Transverse colon (tissue), 4 donors: ENCODE data around the gene IL15. TPM values are rescaled to one million over a fixed set of nuclear protein-coding genes. Genes with fewer than 3 reads are reported as not detected.
"Not testable (repeated sequence)": the region's sequence is repeated elsewhere in the genome, so short reads cannot be mapped to it uniquely, and the experiment has no call there.

ENCODE experiments used
- DNase-seq: peaks from one replicate; pipeline ENCODE4 v3.0.0-alpha.2; 2019
- H3K27ac ChIP-seq, 4 donors: fragments of 200-600 bp; sonication (generic); 2 replicates each; pipeline ENCODE4 v1.5.1; 2016 to 2018; ENCODE audit warnings: inconsistent platforms in 4 of 4
- H3K27me3 ChIP-seq: fragments of 200-600 bp; sonication (generic); 2 replicates; pipeline ENCODE4 v1.5.1; 2017; ENCODE audit warnings: inconsistent platforms
- H3K36me3 ChIP-seq, 4 donors: fragments of 200-600 bp; sonication (generic); 2 replicates each; pipeline ENCODE4 v1.5.1; 2017 to 2019; ENCODE audit warnings: inconsistent platforms in 4 of 4
- H3K4me1 ChIP-seq, 4 donors: fragments of 200-600 bp; sonication (generic); 2 replicates each; pipeline ENCODE4 v1.5.1; 2017 to 2020; ENCODE audit warnings: inconsistent platforms in 4 of 4
- H3K4me3 ChIP-seq, 4 donors: fragments of 200-600 bp; sonication (generic); 1 replicate in 1 of 4; 2 replicates in 3 of 4; pipeline versions ENCODE4 v1.5.1 to v1.6.1; 2017 to 2019; ENCODE audit warnings: inconsistent platforms in 4 of 4
- H3K9me3 ChIP-seq, 2 donors: fragments of 200-600 bp; sonication (generic); 2 replicates each; pipeline ENCODE4 v1.5.1; 2017 to 2019; ENCODE audit warnings: inconsistent platforms in 2 of 2
- EP300 ChIP-seq: sonication (generic); formaldehyde crosslinking; IDR thresholded peaks from one replicate; pipeline ENCODE4 v1.6.1; 2017; ENCODE audit warnings: antibody characterized with exemption, low read depth
- POLR2A ChIP-seq: fragments of 450-650 bp; IDR thresholded peaks from one replicate; pipeline ENCODE4 v1.6.1; 2016; ENCODE audit warnings: antibody characterized with exemption, mild to moderate bottlenecking, moderate library complexity
- POLR2AphosphoS5 ChIP-seq, 3 donors: sonication (generic); formaldehyde crosslinking; IDR thresholded peaks; one replicate each; pipeline ENCODE4 v1.6.1; 2016; ENCODE audit warnings: antibody characterized with exemption in 3 of 3
- WGBS, 2 donors: methylation state at CpG; one replicate each; pipeline ENCODE4 v1.1.5; 2018; ENCODE audit warnings: low coverage in 1 of 2; 5-methylcytosine and 5-hydroxymethylcytosine counted together
- in situ Hi-C, 4 donors: fragments of 200-750 bp; cut with MboI; loops; one replicate each; pipeline versions ENCODE4 v1.15.0 to v1.15.1; 2017; ENCODE audit warnings: low sequenced_read_pairs in 3 of 4, low pct_ligation_motif_present in 1 of 4, low pct_unique_long_range_greater_than_20kb in 1 of 4
- intact Hi-C: fragments of 100-400 bp; cut with DNase I; formaldehyde crosslinking; loops from one replicate; pipeline ENCODE4 v1.15.1; 2023; ENCODE audit warnings: low total_unique reads
- total RNA-seq, 4 donors: library from RNA; depleted of rRNA; stranded (reverse); fragments of >200 nt; gene quantifications; one replicate each; pipeline ENCODE4 v1.1.0, GENCODE V29; 2016
- TF ChIP-seq, protein P1 (sequence below), 5 experiments: fragments of 200-600 bp in 3 of 5; fragments of 450-650 bp in 2 of 5; sonication (generic) in 3 of 5; IDR thresholded peaks; 1 replicate in 2 of 5; 2 replicates in 3 of 5; pipeline ENCODE4 v1.5.1; 2016 to 2017; ENCODE audit warnings: antibody characterized with exemption in 5 of 5, inconsistent platforms in 3 of 5, mild to moderate bottlenecking in 2 of 5, moderate library complexity in 1 of 5

IL15 gene
- total RNA-seq, 4 donors from 2014 or later = 0.75 to 14.0 (median 5.2) TPM

DNA sequence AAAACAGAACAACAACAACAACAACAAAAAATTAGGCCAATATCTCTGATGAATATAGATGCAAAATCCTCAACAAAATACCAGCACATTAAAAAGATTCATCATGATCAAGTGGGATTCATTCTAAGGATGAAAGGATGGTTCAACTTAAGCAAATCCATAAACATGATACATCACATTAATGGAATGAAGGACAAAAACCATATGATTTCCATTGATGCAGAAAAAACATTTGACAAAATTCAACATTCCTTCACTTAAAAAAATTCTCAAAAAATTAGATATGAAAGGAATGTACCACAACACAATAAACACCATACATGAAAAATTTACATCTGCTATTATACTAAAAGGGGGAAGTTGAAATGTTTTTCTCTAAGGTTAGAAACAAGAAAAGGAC lies 103.3 kb downstream of the IL15 start:
- no peaks in the 10 kb centered on the region for H3K27me3 ChIP-seq
- peaks cover 0 to 10% of the 10 kb centered on the region in 2 donors for H3K9me3 ChIP-seq
- H3K4me1 ChIP-seq = no peaks in the 10 kb centered on the region
- in situ Hi-C loops = no loop called here
- DNase-seq = no peak
- TF ChIP-seq, protein P1, sequence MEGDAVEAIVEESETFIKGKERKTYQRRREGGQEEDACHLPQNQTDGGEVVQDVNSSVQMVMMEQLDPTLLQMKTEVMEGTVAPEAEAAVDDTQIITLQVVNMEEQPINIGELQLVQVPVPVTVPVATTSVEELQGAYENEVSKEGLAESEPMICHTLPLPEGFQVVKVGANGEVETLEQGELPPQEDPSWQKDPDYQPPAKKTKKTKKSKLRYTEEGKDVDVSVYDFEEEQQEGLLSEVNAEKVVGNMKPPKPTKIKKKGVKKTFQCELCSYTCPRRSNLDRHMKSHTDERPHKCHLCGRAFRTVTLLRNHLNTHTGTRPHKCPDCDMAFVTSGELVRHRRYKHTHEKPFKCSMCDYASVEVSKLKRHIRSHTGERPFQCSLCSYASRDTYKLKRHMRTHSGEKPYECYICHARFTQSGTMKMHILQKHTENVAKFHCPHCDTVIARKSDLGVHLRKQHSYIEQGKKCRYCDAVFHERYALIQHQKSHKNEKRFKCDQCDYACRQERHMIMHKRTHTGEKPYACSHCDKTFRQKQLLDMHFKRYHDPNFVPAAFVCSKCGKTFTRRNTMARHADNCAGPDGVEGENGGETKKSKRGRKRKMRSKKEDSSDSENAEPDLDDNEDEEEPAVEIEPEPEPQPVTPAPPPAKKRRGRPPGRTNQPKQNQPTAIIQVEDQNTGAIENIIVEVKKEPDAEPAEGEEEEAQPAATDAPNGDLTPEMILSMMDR (IDR thresholded peaks at IDR 0.05) = no peak
- TF ChIP-seq EP300 (no peak), POLR2A (no peak), POLR2AphosphoS5 (IDR thresholded peaks at IDR 0.05) (no peak)
- peaks cover 0 to 8% (median 0%) of the 10 kb centered on the region in 4 donors for H3K36me3 ChIP-seq
- no peak overlapping the region for H3K4me3 ChIP-seq
- intact Hi-C loops = no loop called here
- no peak overlapping the region for H3K27ac ChIP-seq

DNA sequence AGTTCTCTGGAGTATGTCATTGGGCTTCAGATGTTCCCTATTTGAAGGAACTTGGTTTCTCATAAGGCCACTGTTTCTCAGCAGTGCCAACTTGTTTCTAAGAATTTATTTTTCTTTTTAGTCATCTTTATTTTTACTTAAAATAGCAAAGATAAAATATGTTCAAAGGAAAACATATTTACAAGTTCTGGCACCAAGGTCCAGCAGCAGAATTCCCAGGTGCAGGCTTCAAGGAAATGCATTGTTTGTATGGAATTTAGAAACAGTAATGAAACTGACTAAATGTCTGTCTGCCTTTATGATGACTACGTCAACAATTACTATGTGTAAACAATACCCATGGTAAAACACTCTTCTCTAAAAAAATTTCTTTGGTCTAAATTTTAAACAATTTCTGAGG lies 109.6 kb downstream of the IL15 start:
- in situ Hi-C loops (no loop called here), intact Hi-C loops (no loop called here)
- no peak for DNase-seq
- Histone ChIP-seq H3K4me3 (no peak overlapping the region), H3K36me3 (no peaks in the 10 kb centered on the region), H3K9me3 (no peaks in the 10 kb centered on the region), H3K27ac (no peak overlapping the region), H3K27me3 (no peaks in the 10 kb centered on the region), H3K4me1 (no peaks in the 10 kb centered on the region)
- TF ChIP-seq POLR2A (no peak), EP300 (no peak), POLR2AphosphoS5 (IDR thresholded peaks at IDR 0.05) (no peak)
- TF ChIP-seq, protein P1 (IDR thresholded peaks at IDR 0.05) = no peak
- 8 to 32% methylated on average over 1 of the region's 1 CpG for WGBS, 2 donors

DNA sequence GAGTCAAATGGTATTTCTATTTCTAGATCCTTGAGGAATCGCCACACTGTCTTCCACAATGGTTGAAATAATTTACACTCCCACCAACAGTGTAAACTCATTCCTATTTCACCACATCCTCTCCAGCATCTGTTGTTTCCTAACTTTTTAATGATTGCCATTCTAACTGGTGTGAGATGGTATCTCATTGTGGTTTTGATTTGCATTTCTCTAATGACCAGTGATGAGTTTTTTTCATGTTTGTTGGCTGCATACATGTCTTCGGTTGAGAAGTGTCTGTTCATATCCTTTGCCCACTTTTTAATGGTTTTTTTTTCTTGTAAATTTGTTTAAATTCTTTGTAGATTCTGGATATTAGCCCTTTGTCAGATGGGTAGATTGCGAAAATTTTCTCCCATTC lies 115.4 kb downstream of the IL15 start:
- in situ Hi-C loops, H3K4me3 ChIP-seq, H3K36me3 ChIP-seq, H3K4me1 ChIP-seq, DNase-seq, H3K27ac ChIP-seq, H3K9me3 ChIP-seq, H3K27me3 ChIP-seq, intact Hi-C loops: not testable (repeated sequence)
- 85 to 94% methylated on average over 2 to 3 of the region's 3 CpGs for WGBS, 2 donors

DNA sequence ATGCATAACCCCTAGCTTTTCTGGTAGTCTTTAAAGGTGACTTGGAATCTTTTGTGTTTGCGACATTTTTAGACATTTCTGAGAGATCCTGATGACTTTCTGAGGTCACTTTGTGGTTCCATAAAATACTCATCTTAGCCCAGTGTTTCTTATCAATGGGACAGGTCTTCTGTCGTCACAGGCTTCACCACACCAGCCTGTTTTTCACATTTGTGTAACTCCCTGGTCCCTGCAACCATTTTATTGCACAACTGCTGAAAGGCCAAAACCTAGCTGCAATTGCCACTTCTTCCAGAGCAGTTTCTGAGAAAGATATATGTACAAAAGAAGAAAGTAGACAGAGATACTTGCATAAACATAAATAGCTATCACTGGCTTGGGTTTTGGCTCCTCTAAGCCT lies 120.9 kb downstream of the IL15 start:
- Histone ChIP-seq H3K4me1 (no peaks in the 10 kb centered on the region), H3K36me3 (no peaks in the 10 kb centered on the region), H3K27ac (no peak overlapping the region), H3K4me3 (no peak overlapping the region), H3K9me3 (no peaks in the 10 kb centered on the region), H3K27me3 (no peaks in the 10 kb centered on the region)
- intact Hi-C loops (no loop called here), in situ Hi-C loops (no loop called here)
- 77 to 79% methylated on average over 2 of the region's 2 CpGs for WGBS, 2 donors
- no peak for DNase-seq
- no peak for TF ChIP-seq POLR2A
- TF ChIP-seq, protein P1 (IDR thresholded peaks at IDR 0.05) = no peak
- no peak for TF ChIP-seq EP300
- TF ChIP-seq POLR2AphosphoS5 (IDR thresholded peaks at IDR 0.05) = no peak

DNA sequence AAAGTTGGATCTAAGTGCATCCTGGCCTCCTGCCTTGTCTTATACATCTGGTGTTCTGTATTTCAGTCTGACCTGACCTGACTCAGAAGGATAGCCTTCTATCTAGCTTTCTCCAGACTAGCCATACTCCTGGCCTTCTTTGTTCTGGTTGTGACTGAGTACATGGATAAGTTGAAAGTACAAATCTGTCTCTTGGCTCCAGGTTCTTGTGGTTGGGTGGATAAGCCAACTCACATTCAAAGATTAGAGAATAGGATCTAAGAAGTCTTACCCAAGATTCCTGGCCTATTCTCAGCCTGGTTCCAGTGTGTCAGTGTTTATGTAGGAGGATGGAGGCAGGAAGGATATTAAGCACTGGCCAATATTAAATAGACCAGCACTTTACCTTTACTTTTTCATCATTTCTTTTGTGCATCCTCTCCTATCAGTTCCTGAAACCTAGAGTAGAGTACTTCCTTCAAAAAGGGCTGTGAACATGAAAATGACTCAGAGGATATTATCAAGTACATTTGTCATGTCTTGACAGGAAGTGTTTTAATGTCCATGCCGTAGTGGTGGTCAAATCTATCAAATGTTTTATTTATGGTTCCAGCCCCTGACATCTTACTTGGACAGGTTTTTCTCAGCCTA lies 123.5 kb downstream of the IL15 start:
- no peak for TF ChIP-seq POLR2AphosphoS5 (IDR thresholded peaks at IDR 0.05)
- TF ChIP-seq EP300 = no peak
- TF ChIP-seq, protein P1 (IDR thresholded peaks at IDR 0.05) = no peak
- no peak for TF ChIP-seq POLR2A
- WGBS, 2 donors = 50% methylated on average over 1 of the region's 1 CpG
- Histone ChIP-seq H3K27ac (no peak overlapping the region), H3K4me3 (no peak overlapping the region), H3K9me3 (no peaks in the 10 kb centered on the region), H3K36me3 (no peaks in the 10 kb centered on the region), H3K27me3 (no peaks in the 10 kb centered on the region), H3K4me1 (no peaks in the 10 kb centered on the region)
- no peak for DNase-seq
- intact Hi-C loops (no loop called here), in situ Hi-C loops (no loop called here)
